Measurements from ENCODE around the gene COA7. TPM values are rescaled to one million over a fixed set of nuclear protein-coding genes. Genes with fewer than 3 reads are reported as not detected.

COA7 gene
- total and polyA plus RNA-seq, 11 donors, result 6.4 to 19.5 (median 16.3) TPM

- no peak for DNase-seq
- 91 to 100% (median 99%) methylated on average over 1 of the region's 1 CpG for WGBS, 4 donors
- Histone ChIP-seq H3K36me3 (no peaks in the 10 kb centered on the region), H3K27ac (no peak overlapping the region), H3K27me3 (no peaks in the 10 kb centered on the region), H3K9me3 (no peaks in the 10 kb centered on the region), H3K4me3 (no peak overlapping the region), H3K4me1 (no peaks in the 10 kb centered on the region)
- ATAC-seq, result no peak
- no peak for TF ChIP-seq POLR2A (IDR thresholded peaks at IDR 0.05)
- TF ChIP-seq, protein P1, sequence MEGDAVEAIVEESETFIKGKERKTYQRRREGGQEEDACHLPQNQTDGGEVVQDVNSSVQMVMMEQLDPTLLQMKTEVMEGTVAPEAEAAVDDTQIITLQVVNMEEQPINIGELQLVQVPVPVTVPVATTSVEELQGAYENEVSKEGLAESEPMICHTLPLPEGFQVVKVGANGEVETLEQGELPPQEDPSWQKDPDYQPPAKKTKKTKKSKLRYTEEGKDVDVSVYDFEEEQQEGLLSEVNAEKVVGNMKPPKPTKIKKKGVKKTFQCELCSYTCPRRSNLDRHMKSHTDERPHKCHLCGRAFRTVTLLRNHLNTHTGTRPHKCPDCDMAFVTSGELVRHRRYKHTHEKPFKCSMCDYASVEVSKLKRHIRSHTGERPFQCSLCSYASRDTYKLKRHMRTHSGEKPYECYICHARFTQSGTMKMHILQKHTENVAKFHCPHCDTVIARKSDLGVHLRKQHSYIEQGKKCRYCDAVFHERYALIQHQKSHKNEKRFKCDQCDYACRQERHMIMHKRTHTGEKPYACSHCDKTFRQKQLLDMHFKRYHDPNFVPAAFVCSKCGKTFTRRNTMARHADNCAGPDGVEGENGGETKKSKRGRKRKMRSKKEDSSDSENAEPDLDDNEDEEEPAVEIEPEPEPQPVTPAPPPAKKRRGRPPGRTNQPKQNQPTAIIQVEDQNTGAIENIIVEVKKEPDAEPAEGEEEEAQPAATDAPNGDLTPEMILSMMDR (IDR thresholded peaks at IDR 0.05), result no peak
- intact Hi-C loops (cut with DNase I), result loop anchor here in 1 of 10 donors (10.0 kb wide), 1 partner anchor 115 kb away; the partner anchor contains the start of gene TUT4
Observed at GRCh38 chr1:52669696-52670095, 28.5 kb downstream of the COA7 start.

- H3K4me3 ChIP-seq, result no peak overlapping the region
- no peaks in the 10 kb centered on the region for H3K9me3 ChIP-seq
- DNase-seq (no peak), ATAC-seq (no peak)
- 93 to 100% (median 96%) methylated on average over 2 of the region's 2 CpGs for WGBS, 4 donors
- no peaks in the 10 kb centered on the region for H3K36me3 ChIP-seq
- H3K27me3 ChIP-seq, result no peaks in the 10 kb centered on the region
- TF ChIP-seq, protein P1 (IDR thresholded peaks at IDR 0.05), result no peak
- TF ChIP-seq POLR2A (IDR thresholded peaks at IDR 0.05), result no peak
- H3K27ac ChIP-seq, result no peak overlapping the region
- no peaks in the 10 kb centered on the region for H3K4me1 ChIP-seq
- intact Hi-C loops (cut with DNase I), result no loop called here
Observed at GRCh38 chr1:52668711-52669110, 29.4 kb downstream of the COA7 start.

- ATAC-seq (no peak), DNase-seq (no peak)
- Histone ChIP-seq H3K36me3 (no peaks in the 10 kb centered on the region), H3K9me3 (no peaks in the 10 kb centered on the region), H3K4me1 (no peaks in the 10 kb centered on the region), H3K27ac (no peak overlapping the region), H3K27me3 (no peaks in the 10 kb centered on the region), H3K4me3 (no peak overlapping the region)
- TF ChIP-seq POLR2A (IDR thresholded peaks at IDR 0.05), result no peak
- TF ChIP-seq, protein P1 (IDR thresholded peaks at IDR 0.05), result no peak
- intact Hi-C loops (cut with DNase I), result no loop called here
- WGBS, 4 donors, result 80 to 87% (median 85%) methylated on average over 2 to 3 of the region's 3 CpGs
Observed at GRCh38 chr1:52667984-52668383, 30.2 kb downstream of the COA7 start.

GRCh38 chr1:52667290-52667689 lies 30.9 kb downstream of the COA7 start:
- Histone ChIP-seq H3K27me3 (no peaks in the 10 kb centered on the region), H3K4me3 (no peak overlapping the region), H3K36me3 (no peaks in the 10 kb centered on the region), H3K4me1 (no peaks in the 10 kb centered on the region), H3K27ac (no peak overlapping the region), H3K9me3 (no peaks in the 10 kb centered on the region)
- intact Hi-C loops (cut with DNase I), result no loop called here
- WGBS, 4 donors, result 83 to 90% (median 85%) methylated on average over 5 of the region's 5 CpGs
- ATAC-seq (no peak), DNase-seq (no peak)
- TF ChIP-seq, protein P1 (IDR thresholded peaks at IDR 0.05), result no peak
- TF ChIP-seq POLR2A (IDR thresholded peaks at IDR 0.05), result no peak

Data from heart left ventricle (tissue), 16 donors.